Tongue (tissue), 2 donors: ENCODE measurements around the gene VWA3B. TPM values are rescaled to one million over a fixed set of nuclear protein-coding genes. Genes with fewer than 3 reads are reported as not detected.
"Not testable (repeated sequence)": the region's sequence is repeated elsewhere in the genome, so short reads cannot be mapped to it uniquely, and the experiment has no call there.

Experiments used
- DNase-seq: peaks from one replicate; pipeline ENCODE4 v3.0.0-alpha.2; 2015
- total RNA-seq: library from RNA; depleted of rRNA; stranded (reverse); fragments of >200 nt; gene quantifications from one replicate; pipeline ENCODE4 v1.2.3, GENCODE V29; 2014

VWA3B gene
- total RNA-seq, 1 donor from 2014 or later: 0.10 TPM

DNA sequence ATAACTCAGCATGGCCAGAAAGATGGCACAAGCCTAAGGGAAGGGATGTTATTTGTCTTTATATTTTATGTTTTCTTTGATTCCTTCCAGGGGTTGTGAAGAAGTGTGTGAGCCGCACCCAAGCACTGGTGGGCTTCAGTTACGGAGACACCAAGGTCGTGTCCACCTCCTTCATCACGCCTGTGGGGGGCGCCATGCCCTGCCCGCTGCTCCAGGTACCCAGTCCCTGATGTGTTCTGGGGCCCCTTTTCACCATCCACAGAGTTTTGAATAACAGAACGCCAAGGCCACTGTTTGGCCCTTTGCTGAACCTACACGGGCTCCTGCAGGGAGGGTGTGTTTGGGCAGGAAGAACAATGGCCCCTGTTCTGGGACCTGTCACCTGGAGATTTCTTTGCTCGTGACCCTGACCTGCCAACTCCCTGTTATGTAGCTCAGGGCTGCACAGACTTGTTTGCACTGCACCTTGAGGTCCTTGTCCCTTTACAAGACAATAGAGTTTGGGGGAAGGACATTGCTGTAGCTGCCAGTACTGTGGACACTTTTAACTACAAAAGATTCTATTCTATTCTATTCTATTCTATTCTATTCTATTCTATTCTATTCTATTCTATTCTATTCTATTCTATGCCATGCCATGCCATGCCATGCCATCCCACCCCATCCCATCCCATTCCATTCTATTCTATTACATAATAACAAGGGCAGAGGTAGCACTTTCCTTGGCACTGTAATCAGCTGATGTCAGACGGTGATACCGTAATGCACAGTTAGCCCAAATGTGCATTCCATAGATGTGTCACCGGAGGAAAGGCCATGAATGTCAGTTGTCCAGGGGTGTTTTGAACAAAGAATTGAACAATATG, 211.1 kb downstream of the VWA3B start:
- DNase-seq: no peak

DNA sequence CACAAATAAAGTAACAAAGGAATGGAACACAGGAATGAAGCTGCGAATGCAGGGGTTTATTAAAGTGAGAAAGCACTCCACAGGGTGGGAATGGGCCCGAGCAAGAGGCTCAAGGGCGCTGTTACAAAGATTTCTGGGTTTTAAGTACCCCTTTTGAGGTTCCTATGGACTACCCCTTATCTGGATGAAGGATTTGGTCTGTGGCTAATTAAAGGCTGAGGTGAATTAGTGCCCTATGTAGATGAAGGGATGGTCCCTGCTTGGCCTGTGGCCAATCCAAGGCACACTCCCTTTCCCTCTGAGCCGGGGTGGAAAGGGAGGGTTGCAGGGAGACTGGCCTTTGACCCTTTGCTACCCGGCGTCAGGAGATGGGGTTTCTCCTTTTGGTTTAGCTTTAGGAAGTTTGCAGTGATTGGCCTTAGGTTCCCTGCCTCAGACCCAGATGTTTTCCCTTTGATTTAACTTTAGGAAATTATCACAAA, 211.8 kb downstream of the VWA3B start:
- no peak for DNase-seq

DNA sequence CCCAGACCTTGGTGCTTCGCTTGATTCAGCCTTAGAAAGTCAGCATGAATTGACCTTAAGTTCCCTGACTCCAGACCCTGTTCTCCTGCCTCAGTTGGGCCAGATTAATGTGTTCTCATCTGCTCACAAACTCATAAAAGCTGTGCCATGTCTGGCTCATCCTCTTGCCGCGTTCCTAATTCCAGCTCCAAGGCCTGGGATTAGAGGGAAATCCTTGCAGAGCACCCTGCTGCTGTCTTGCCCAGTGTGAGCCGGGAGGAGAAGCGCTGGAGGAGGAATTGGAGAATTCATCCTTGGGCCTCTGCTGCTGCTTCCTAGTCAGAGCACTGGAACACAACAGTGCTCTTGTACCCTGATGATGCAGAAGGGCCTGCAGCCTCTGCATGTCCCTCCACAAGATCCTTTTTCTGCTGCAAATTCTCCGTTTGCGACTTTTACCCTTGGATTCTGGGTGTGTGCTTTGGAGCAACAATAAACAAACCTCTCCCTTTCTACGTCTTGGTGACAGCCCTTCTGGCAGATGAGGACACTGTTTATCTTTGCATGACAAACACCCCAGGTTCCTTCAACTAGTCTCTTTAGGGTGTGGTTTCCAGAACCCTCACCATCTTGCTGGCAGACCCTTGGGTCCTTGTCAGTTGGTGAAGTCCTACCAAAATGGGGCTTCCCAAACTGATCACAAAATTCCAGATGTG, 212.4 kb downstream of the VWA3B start:
- no peak for DNase-seq

DNA sequence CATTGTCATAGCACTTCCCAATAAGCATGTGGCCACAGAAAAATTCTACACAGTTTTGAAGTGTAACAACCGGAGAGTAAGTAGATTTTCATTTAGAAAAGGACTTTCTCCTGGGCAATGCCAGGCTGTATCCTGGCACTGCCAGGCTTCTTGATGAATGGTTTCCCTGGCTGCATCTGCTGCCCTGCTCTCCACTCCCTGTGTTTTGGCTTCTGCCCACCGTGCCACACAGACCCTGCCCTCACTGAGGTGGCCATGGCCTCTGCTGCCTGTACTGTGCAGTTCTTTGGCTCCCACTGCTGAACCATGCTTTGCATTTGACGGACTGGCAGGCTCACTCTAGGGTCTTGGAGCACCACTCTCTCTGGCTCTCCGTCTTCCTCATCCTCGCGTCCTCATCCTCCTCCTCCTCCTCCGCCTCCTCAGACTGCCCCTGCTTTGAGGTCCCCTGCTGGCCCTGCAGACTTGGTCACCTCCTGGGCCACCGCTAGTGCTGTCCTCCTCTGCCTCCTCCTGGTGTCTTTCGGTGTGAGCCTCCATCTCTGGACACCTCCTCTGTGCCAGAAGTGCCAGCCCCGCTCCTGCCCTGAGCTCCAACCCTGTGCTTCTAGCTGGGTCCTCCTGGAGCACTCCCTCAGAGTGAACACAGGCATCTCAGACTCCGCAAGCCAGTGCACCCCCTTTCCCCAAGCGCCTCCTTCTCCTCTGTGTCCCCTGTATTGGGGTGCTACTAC, 213.3 kb downstream of the VWA3B start:
- no peak for DNase-seq

DNA sequence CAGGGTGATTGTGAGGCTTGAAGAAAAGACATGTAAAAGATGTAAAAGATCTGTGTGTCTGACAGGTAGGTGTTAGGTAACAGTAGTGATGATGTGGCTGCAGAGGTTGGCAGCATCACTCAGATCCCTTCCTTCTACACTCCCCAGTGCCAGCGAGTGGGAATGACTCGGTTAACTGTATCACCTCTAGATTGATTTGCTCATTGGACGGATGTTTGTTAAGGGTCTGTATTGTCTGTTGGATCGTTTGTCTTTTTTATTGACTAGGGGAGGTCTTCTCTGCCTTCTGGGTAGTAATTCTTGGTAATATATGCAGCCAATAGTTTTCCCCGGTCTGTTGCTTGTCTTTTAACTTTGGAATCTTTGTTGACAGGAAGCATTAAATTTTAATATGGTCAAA, 214.5 kb downstream of the VWA3B start:
- no peak for DNase-seq

DNA sequence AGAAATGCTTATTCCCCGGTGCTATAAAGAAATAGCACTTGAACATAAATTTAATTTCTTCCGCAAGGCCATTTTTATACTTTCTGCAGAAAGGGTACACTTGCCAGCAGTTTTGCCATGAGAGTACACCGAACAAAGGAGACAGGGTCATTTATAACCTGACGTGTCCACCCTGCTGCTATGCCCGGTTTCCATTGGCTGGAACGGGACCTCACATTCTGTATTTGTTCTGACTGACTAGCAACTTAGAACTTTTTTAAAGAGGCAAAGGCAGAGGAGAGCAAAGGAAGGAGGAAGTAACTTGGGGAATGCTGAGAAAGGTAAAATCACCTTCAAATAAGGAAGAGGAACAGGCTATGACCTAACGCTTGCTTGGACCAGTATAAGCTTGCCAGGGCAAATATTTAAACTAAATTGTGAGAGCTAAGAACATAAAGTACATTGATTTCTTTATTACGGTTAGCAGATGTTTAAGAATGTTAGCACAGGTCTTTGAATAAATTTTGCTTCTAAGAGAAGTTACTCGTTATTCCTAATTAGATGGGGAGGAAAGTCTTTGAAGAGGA, 220.2 kb downstream of the VWA3B start:
- DNase-seq: not testable (repeated sequence)

DNA sequence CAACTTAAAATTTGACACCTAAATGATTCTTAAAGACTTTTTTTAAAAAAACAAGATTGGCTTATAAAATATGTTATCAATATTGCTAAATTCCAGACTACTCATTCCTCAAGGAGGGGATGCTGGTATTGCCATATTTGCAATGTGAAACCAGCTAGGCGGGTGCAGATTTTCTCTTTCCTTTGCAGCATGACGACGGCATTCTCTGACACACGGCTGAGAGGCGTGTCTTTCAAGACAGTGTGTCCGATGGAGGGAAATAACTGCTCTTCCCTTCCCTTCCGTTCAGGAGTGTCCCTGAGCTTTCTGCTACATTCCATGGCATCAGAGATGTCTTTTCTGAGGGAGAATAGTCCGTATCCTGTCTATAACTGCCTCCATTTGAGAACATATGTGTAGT, 221.1 kb downstream of the VWA3B start:
- peak; percentile 49 for DNase-seq

DNA sequence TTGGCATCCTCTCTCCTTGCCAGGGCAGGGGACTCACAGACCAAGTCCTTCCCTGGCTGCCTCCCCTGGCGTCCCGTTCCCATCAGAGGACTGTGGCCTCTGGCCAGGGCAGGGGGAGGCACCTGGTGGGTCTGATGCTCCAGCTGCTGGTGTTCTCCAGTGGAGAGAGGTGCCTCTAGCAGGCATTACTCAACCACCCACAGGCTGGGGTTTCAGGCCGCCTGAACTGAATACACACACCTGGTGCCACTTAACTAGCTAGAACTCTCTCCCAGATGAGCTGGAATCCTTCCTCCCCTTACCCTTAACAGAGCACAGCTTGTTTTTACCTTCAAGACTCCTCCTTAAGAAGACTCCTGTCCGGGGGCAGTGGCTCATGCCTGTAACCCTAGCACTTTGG, 221.6 kb downstream of the VWA3B start:
- peak; percentile 25 for DNase-seq

DNA sequence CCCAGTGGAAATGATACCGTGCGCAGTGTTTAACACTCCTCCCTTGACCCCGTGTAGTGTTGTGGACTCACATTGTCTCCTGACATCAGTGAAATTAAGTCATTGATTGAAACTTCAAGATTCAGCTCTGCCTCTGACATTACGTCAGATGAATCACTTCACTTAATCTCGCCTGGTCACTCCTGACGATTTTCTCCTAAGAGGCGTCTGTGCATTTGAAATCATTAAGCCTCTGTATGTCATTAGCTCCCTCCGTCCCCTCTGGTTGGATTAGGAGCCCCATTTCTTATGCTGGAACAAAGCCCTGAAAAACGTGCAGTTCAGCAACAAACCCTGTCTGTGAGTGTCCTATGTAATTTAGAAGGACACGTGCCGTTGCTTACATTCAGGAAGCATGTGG, 222.6 kb downstream of the VWA3B start:
- DNase-seq: no peak

DNA sequence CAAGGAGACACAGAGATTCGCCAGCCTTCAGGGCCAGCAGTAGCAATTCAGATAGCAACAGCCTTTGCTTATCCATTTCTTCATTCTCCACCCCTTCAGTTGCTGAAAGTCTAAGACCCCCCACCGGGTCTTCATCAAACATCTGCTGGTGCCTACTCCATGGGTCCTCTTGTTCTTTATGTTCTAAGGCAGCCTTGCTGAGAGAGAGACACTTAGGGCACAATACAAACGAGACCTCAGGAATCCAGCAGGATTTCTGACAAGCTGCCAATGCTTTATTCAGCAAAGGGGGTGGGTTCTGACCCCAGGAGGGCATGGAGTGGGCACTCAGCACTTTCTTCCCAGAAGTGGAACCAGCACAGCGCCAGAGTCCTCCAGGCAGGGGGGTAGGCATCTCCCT, 223.0 kb downstream of the VWA3B start:
- DNase-seq: no peak

DNA sequence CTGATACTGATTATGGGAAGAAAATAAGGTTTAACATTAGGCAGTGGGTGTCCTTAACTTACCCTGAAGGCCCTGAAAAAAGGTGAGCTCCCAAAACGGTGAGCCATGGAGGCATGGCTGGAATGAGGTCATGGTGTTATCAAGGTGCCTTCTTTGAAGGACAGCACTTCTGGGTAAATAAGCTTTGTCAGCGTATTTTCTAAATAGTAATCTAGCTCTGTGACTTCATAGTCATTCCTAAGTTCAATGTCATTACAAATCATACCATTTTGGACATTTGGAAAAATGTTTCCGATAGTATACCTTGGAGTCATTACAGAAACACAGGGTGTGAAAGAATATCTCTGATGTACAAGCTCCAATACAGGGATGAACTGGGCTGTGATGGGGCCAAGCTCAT, 224.1 kb downstream of the VWA3B start:
- DNase-seq: no peak

DNA sequence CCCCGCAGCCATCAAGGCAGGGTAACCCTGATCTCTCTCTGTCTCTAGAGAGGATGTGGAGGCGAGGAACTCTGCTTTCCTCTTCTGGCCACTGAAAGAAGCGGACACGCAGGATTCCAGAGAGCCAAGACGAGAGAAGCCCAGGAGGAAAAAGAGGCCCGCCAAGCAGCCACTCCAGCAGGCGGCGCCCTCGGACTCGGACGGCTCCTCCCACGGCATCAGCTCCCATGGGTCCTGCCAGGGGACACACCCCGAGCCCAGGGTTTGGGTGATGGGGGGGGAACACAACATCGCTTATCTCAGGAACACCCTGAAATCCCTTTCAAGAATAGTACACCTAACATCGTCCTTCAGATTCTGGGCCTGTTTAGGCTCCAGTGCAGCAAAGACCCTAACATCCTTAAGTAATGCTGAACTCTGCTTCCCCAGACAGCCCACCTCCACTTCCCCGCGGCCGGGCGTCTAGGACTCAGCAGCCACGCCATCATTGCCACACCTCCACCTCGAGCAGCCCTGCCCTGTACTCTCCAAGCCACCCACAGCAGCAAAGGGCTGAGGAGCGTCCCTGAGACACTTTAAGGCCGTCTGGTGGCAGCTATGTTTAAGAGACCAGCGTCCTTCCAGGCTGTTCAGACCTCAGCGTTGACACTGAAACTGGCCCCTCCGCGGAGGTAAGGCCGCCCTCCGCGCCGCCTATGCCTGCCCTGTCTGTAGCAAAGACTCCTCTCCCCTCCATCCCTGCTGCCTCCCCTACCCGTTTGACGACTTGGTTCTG, 225.0 kb downstream of the VWA3B start:
- no peak for DNase-seq

DNA sequence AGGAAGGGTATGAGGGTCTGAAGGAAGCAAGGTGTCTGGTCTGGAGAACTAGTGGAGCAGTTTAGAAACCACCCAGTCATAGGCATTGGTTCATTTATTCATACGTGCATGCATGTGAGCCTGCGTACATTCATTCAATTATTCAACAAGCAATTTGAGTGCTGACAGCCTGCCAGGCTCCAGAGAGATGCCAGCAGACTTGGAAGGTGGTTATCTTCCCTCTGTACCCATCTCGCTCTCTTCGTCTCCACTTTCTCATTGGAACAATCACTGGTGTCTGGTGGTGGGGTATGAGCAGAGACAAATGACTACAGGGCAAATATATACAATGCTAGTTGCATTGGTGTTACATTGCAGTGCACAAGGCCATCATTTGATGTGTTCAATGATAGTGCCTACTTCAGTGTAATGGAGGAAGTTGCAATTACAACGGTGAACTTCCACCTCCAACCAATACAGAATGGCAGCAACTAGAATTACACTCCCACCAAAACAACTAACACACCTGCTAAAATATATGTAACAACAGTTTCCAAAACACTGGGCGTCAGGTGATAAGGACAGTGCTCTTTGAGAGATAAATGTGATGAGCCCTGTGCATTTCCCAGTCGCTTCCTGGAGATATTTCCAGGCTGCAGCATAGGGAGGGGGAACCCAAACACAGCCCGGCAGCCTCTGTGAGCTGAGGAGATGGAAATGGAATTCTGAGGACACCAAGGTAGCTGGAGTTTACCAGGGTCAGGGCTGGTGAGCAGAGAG, 226.7 kb downstream of the VWA3B start:
- DNase-seq: no peak

DNA sequence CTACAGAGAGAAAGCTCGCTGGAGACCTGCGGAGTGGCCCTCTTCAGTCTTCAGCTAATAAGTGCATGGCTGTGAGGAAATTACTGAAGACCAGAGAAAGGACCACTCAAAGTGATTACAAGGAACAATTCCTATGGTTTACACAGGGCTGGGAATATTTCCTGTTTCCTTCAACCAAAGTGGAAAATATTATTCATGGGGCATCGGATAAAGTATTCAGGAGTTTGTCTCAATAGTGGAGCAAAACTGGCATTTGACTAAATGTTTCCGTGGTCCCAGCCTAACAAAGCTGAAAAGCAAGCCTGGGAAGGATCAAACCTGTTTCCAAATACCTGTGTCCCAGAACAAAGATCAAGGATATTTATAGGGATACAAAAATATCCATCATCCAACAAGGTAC, 227.3 kb downstream of the VWA3B start:
- DNase-seq: no peak

DNA sequence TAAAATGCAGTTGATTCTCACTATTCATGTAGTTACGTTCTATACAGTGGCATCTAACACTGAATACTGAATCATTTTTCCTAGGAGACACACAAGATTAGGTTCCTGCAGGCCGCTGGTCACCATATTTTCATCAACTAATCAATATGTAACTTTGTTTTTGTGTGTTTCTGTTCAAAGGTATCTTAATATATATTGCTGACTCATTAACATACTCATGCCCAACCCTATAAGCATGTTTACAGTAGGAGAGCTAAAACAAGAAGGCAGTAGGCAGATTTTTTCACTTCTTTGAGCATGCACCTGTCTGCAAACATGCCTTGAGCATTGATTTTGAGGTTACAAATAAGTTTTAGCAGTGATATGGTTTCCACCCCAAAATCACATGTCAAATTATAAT, 229.0 kb downstream of the VWA3B start:
- no peak for DNase-seq

DNA sequence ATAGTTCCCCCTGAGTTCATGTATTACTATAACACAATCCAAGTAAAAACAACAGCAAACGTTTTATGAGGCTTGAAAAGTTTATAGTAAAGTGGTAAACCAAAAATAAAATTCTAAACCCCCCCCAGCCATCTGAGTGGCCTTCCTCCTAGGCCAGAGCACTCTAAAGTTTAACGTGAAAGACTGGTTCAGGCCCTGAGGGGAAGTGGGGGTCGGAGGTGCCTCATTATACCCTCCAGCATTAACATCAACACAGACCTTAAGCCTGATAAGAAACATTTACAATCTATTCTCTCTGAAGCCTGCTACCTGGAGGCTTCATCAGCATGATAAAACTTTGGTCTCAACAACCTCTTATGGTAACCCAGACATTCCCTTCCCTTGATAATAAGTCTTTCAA, 230.2 kb downstream of the VWA3B start:
- no peak for DNase-seq

DNA sequence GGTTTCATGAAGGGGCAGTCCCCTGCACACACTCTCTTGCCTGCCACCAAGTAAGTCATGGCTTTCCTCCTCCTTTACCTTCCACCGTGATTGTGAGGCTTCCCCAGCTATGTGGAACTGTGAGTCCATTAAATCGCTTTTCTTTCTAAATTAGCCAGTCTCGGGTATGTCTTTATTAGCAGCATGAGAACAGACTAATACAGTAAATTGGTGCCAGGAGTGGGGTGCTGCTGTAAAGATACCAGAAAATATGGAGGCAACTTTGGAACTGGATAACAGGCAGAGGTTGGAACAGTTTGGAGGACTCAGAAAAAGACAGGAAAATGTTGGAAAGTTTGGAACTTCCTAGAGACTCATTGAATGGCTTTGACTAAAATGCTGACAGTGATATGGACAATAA, 233.2 kb downstream of the VWA3B start:
- not testable (repeated sequence) for DNase-seq

DNA sequence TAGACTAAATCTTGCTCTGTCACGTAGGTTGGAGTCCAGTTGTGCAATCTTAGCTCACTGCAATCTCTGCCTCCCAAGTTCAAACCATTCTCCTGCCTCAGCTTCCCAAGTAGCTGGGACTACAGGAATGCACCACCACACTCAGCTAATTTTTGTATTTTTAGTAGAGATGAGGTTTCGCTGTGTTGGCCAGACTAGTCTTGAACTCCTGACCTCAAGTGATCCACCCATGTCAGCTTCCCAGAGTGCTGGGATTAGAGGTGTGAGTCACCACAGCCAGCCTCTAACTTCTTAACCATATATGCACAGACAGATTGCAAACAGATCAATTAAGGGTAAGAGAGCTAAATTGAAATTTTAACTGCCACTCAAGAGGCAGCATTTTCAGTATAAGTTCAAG, 237.2 kb downstream of the VWA3B start:
- DNase-seq: no peak

DNA sequence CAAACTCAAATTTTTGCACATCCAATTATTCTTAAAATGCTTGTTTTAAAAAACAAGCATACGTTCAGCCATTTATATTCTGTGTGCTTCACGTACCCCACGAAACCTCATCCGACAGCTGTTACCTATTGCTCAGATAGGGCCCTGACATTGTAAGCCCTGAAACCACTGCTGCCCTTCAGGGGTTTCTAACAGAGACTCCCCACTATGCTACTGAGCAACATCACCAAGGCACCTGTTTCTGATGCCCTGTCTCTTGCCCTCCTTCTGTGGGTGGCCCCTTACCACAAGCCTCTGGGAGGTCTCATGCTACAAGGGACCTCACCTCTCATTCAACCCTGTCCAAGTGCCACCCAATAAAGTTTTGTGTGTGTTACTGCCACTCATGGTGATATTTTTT, 240.8 kb downstream of the VWA3B start:
- no peak for DNase-seq

DNA sequence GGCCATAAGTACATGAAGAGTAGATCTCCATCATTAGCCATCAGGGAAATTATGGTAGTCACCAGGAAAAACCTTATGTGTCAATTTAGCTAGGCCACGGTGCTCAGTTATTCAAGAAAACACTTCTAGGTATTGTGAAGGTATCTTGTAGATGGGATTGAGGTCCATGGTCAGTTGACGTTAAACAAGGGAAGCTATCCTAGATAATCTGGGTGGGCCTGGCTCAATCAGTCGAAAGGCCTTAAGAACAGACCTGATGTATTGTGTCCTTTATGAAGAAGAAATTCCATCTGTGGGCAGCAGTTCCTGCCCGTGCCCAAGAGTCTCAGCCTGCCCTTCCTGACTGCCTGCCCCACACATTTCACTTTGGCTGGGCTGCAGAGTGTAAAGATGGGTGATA, 242.6 kb downstream of the VWA3B start:
- DNase-seq: no peak

DNA sequence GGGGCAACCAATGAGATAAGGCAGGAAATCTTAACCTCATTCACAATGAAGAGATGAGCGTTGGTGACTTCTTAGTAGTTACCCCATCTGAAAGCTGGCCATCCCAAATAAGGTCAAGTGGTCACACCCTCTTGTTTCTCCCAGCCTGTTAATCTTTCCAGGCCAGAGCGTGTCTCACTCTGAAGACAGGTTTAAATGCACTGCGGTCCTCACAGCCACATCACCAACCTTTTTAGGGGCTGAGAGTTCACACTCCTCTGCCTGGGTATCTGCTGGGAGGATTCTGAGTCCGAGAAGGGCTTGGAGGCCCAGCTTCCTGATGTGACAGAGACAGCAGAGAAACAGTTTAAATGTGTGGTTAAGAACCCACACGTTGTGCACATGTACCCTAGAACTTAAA, 246.0 kb downstream of the VWA3B start:
- no peak for DNase-seq
